ENCODE results near the gene AGFG2. TPM values are rescaled to one million over a fixed set of nuclear protein-coding genes. Genes with fewer than 3 reads are reported as not detected.

Gene AGFG2
- total RNA-seq, 2 donors from 2014 or later: 8.5 to 28.9 TPM

- H3K27ac Mint-ChIP-seq: no peak overlapping the region
- DNase-seq: peak; percentile 49
- TF ChIP-seq, protein P1, sequence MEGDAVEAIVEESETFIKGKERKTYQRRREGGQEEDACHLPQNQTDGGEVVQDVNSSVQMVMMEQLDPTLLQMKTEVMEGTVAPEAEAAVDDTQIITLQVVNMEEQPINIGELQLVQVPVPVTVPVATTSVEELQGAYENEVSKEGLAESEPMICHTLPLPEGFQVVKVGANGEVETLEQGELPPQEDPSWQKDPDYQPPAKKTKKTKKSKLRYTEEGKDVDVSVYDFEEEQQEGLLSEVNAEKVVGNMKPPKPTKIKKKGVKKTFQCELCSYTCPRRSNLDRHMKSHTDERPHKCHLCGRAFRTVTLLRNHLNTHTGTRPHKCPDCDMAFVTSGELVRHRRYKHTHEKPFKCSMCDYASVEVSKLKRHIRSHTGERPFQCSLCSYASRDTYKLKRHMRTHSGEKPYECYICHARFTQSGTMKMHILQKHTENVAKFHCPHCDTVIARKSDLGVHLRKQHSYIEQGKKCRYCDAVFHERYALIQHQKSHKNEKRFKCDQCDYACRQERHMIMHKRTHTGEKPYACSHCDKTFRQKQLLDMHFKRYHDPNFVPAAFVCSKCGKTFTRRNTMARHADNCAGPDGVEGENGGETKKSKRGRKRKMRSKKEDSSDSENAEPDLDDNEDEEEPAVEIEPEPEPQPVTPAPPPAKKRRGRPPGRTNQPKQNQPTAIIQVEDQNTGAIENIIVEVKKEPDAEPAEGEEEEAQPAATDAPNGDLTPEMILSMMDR (conservative IDR thresholded peaks at IDR 0.05): no peak
- H3K36me3 Mint-ChIP-seq (ENCODE audit: low read depth): peaks cover 23% of the 10 kb centered on the region
- Histone ChIP-seq H3K27me3 (ENCODE audit: control insufficient read depth, insufficient read depth, low read length, poor library complexity, severe bottlenecking) (no peaks in the 10 kb centered on the region), H3K4me3 (ENCODE audit: low read length) (no peak overlapping the region), H3K27ac (ENCODE audit: low read depth, low read length) (no peak overlapping the region), H3K9me3 (ENCODE audit: control insufficient read depth, low read length) (no peaks in the 10 kb centered on the region), H3K9ac (ENCODE audit: extremely low read depth, low read length, poor library complexity, severe bottlenecking) (no peak overlapping the region), H3K4me1 (ENCODE audit: control insufficient read depth, insufficient read depth, low read length) (peaks cover 4% of the 10 kb centered on the region), H3K36me3 (ENCODE audit: control insufficient read depth, insufficient read depth, low read length) (peaks cover 10% of the 10 kb centered on the region)
- no peaks in the 10 kb centered on the region for H3K27me3 Mint-ChIP-seq (ENCODE audit: insufficient read depth)
- no peak overlapping the region for H3K4me3 Mint-ChIP-seq
- 95 to 98% methylated on average over 18 to 30 of the region's 30 CpGs for WGBS, 2 experiments (ENCODE audit: insufficient coverage in 1 of 2, insufficient read length in 1 of 2)
- no peaks in the 10 kb centered on the region for H3K9me3 Mint-ChIP-seq
- H3K4me1 Mint-ChIP-seq: peaks cover 16% of the 10 kb centered on the region
Measured at GRCh38 chr7:100572949-100573675, 34.1 kb downstream of the AGFG2 start.

DNA sequence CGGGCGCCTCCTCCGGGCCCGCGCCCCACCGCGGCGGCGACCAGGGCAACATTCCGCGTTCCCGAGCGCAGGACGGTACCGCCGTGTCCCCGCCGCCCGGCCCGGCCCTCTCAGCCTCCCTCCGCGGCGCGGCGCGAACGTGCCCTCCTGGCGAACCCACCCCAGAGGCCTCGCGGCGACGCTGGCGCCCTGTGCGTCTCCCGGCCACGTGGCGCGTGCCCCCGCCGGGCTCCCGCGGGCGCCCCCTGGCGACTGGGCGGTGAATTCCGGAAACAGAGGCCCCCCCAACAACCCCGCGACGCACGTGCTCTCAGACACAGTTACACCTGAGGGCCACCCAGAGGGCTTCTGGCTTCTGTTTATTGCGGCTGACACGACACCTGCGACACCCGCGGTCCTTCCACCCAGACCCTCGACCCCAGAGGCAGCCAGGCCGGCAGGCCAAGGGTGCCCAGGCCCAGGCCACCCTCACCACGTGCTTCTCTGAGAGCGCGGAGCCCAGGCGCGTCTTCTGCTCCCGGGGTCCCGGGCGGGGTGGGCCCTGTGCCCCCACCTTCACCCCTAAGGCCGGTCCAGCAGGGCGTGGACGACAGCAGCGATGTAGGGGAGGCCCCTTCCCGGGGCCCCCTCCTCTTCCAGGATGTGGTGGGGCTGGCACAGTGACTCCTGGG lies 34.8 kb downstream of the AGFG2 start, which contains the start of gene SAP25:
Gene SAP25, minus strand, starts transcription at position 210 of the 671 bp plus-strand sequence. Its CDS starts 158 bp downstream, at position 52.
- no peak within 1 kb of the TSS for H3K27ac Mint-ChIP-seq
- H3K27me3 Mint-ChIP-seq (ENCODE audit: insufficient read depth): no peaks in the 10 kb centered on the region
- Histone ChIP-seq H3K27me3 (ENCODE audit: control insufficient read depth, insufficient read depth, low read length, poor library complexity, severe bottlenecking) (no peaks in the 10 kb centered on the region), H3K9me3 (ENCODE audit: control insufficient read depth, low read length) (no peaks in the 10 kb centered on the region), H3K4me1 (ENCODE audit: control insufficient read depth, insufficient read depth, low read length) (peaks cover 4% of the 10 kb centered on the region), H3K9ac (ENCODE audit: extremely low read depth, low read length, poor library complexity, severe bottlenecking) (no peak within 1 kb of the TSS), H3K4me3 (ENCODE audit: low read length) (no peak within 1 kb of the TSS), H3K36me3 (ENCODE audit: control insufficient read depth, insufficient read depth, low read length) (peaks cover 10% of the 10 kb centered on the region), H3K27ac (ENCODE audit: low read depth, low read length) (no peak within 1 kb of the TSS)
- no peaks in the 10 kb centered on the region for H3K9me3 Mint-ChIP-seq
- WGBS, 2 experiments (ENCODE audit: insufficient coverage in 1 of 2, insufficient read length in 1 of 2): 94 to 96% methylated on average over 47 to 70 of the region's 70 CpGs
- no peak within 1 kb of the TSS for H3K4me3 Mint-ChIP-seq
- H3K4me1 Mint-ChIP-seq: peaks cover 16% of the 10 kb centered on the region
- peak; percentile 83 for DNase-seq
- peaks cover 27% of the 10 kb centered on the region for H3K36me3 Mint-ChIP-seq (ENCODE audit: low read depth)
- TF ChIP-seq, protein P1 (conservative IDR thresholded peaks at IDR 0.05): peak; percentile 67

DNA sequence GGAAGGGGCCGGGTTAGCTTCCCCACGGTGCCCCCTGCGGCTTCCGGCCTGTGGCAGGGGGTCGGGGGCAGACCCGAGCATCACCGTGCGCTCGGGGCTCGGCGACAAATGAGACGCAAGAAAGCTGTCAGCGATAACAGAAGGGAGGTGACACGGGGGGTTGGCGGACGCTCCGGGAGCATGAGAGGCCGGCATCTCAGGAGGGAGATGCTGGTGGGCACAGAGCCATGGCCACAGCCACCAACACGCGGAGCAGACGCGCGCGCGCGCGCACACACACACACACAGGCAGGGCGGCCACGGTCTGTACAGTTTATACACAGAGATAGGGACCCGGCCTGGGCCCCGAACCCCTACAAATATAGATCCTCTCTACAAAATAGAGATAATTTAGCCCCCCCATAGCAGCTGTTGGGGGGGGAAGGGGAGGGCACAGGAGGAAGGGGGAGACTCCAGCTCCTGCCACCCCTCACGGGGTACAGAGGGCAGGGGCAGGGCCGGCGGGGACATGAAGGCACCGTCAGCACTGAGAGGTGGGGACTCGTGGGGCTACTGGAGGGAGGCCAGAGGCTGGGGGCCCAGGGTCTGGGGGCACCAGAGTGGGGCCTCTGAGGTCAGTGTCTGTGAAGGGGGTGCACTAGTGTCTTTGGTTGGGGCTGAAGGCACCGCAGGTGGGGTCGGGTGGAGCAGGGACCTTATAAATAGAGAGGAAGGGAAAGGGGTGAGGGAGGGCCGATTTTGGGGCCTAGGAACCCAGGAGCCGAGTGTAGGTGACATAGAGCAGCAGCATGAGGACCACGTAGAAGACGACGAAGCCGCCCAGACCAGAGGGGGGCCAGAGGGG lies 35.6 kb downstream of the AGFG2 start:
- WGBS, 2 experiments (ENCODE audit: insufficient coverage in 1 of 2, insufficient read length in 1 of 2): 92 to 95% methylated on average over 14 to 44 of the region's 44 CpGs
- no peak for DNase-seq
- Histone ChIP-seq H3K36me3 (ENCODE audit: control insufficient read depth, insufficient read depth, low read length) (peaks cover 11% of the 10 kb centered on the region), H3K9me3 (ENCODE audit: control insufficient read depth, low read length) (no peaks in the 10 kb centered on the region), H3K4me3 (ENCODE audit: low read length) (no peak overlapping the region), H3K9ac (ENCODE audit: extremely low read depth, low read length, poor library complexity, severe bottlenecking) (no peak overlapping the region), H3K27me3 (ENCODE audit: control insufficient read depth, insufficient read depth, low read length, poor library complexity, severe bottlenecking) (no peaks in the 10 kb centered on the region), H3K4me1 (ENCODE audit: control insufficient read depth, insufficient read depth, low read length) (peaks cover 4% of the 10 kb centered on the region), H3K27ac (ENCODE audit: low read depth, low read length) (no peak overlapping the region)
- Mint-ChIP-seq H3K36me3 (ENCODE audit: low read depth) (peaks cover 29% of the 10 kb centered on the region), H3K4me3 (no peak overlapping the region), H3K27ac (no peak overlapping the region), H3K9me3 (no peaks in the 10 kb centered on the region), H3K27me3 (ENCODE audit: insufficient read depth) (no peaks in the 10 kb centered on the region), H3K4me1 (peaks cover 9% of the 10 kb centered on the region)
- TF ChIP-seq, protein P1 (conservative IDR thresholded peaks at IDR 0.05): no peak

Measured in endodermal cell (in vitro differentiated cells).